GM19467 (cell line): ENCODE results near the gene NOS1AP.

Source experiments
- ATAC-seq: cut with Tn5 transposase; IDR thresholded peaks from one replicate; pipeline ENCODE4 v1.9.1; 2021; ENCODE audit warnings: mild to moderate bottlenecking, moderate library complexity; ENCODE audit not compliant: unreplicated experiment

NOS1AP gene

GRCh38 chr1:162240577-162240976 is 171.1 kb downstream of the NOS1AP start:
- ATAC-seq: no peak

DNA sequence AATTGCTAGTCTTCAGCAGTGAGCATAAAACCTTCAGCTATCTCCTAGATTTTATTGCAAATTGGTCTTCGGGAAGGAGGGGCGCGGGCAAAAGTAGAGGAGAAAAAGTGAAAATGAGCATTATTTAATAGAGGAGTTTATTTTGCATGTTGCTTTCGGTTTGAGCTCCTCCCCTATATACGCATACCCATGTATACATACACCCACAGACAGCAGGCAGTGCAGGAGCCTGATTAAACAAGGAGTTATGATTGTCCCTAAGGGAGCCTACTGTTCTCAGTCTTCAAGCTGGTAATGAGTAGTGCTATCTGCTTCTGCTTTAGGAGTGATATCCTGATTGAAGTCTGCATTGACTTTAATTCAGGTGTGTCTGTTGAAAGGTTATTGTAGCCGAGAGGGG is 173.3 kb downstream of the NOS1AP start:
- no peak for ATAC-seq

DNA sequence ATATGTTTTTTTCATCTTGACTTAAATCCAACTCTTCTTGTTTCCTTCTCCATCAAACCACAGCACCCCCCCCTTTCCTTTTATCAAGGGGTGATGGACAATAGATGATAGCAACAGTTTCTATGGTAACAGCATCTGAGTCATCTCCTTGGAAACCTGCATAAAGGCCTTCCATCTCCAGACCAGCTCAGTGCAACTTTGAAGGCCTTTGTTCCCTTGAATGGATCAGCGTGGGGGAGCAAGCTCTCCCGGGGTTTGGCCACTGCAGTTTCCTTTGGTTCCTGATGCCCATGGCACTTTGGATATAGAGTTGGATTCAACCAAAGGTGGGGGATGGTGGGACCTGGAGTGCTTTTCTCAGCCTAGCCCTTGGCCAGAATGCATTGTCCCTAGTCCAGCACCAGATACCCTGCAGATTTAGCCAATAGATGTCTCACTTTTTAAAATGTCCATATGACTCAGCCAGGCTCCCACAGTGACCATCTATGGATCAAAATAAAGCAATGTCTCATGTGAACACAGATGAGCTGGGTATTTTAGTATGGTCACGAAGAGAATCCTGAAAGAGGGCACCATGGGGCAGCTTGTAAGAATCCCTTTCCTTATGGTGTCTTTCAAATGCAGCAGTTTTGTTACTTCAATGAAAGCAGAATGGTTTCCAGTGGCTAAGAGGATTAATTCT is 179.5 kb downstream of the NOS1AP start:
- ATAC-seq: no peak

- ATAC-seq: no peak
These were observed 180.7 kb downstream of the NOS1AP start for GRCh38 chr1:162250004-162250730.

- no peak for ATAC-seq
These were observed 181.6 kb downstream of the NOS1AP start for GRCh38 chr1:162251102-162251501.

- ATAC-seq: no peak
These were observed 182.7 kb downstream of the NOS1AP start for GRCh38 chr1:162252214-162252613.

GRCh38 chr1:162253790-162254189 is 184.3 kb downstream of the NOS1AP start:
- ATAC-seq: no peak

GRCh38 chr1:162256287-162256686 is 186.8 kb downstream of the NOS1AP start:
- ATAC-seq: no peak

GRCh38 chr1:162258394-162258793 is 188.9 kb downstream of the NOS1AP start:
- ATAC-seq: no peak

DNA sequence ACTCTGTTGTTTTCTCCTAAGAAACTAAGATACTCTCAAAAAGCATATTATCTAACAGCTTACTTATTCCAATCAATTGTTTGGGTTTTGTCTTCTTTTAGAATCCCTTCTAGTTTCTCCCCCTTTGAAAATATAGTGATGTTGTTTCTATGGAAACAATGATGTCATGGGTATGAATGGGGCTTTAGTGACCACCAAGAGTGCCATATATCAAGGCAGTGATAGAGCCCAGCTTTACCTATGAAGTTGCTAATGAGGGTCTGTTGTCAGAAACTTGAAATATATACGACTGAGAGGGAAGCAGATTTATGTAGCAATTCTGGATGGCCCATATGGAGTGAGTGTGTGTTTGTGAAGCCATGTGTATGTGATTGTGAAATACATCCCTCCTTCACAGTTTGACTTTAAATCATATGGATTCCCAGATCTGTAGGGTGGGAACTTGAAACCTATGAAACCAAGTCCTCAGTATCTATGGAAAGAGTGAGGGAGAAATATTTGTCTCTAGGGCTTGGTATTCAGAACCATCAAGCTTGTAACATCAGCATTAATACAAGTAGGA is 190.5 kb downstream of the NOS1AP start:
- no peak for ATAC-seq

DNA sequence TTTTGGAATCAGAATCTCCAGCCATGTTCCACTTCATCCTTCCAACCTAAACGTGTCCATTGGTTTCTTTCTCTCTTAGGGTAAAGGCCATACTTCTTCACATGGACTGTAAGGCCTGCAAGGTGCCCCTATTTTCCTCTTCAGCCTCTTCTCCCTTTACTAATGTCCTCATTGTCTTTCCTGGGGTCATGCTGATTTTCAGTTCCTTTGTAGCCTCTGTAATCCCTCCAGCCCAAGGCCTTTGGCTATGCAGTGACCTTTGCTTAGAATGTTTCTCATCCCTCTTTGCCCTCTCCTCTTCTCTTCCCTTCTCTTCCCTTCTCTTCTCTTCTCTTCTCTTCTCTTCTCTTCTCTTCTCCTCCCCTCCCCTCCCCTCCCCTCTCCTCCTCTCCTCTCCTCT is 194.6 kb downstream of the NOS1AP start:
- no peak for ATAC-seq

DNA sequence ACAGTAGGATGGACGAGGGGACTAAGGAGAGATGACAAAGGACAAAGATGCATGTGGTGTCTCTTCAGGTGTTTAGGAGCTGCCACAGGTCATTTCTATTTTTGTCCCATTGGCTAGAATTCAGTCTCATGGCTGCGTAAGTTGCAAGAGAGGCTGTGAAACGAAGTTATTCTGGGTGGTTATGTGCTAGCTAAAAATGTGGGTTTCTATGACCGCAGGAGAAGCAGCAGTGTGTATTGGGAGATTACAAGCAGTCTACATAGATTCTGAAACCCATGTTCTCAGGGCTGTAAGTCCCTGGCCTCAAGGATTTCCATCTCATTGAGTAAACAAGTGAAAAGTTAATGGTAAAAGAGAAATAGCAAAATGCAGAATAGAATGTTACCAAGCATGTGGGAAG is 196.5 kb downstream of the NOS1AP start:
- ATAC-seq: no peak

GRCh38 chr1:162270016-162270770 is 200.7 kb downstream of the NOS1AP start:
- ATAC-seq: no peak

- no peak for ATAC-seq
These were observed 202.5 kb downstream of the NOS1AP start for GRCh38 chr1:162271972-162272371.

DNA sequence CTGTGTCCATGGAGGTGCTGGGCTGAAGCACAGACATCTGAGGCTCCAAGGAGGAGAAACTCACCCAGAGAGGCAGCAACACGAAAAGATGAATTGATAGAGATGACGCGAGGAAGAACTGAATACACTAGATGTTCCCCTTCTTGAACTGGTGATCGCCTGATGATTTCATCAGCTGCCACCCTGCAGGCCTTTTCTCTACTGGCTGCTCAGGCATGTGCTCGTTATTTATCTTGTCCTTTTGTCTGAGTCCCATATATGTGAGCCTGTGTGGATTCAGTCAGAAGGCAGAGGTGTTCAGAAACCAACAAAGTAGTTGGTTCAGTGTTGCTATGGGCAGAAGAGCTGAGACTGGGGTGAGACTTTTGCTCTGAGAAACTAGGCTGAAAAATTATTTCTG is 202.9 kb downstream of the NOS1AP start:
- ATAC-seq: no peak

GRCh38 chr1:162275622-162276175 is 206.2 kb downstream of the NOS1AP start:
- ATAC-seq: no peak

- ATAC-seq: no peak
These were observed 207.0 kb downstream of the NOS1AP start for GRCh38 chr1:162276493-162276892.

GRCh38 chr1:162279136-162279498 is 209.6 kb downstream of the NOS1AP start:
- ATAC-seq: no peak

DNA sequence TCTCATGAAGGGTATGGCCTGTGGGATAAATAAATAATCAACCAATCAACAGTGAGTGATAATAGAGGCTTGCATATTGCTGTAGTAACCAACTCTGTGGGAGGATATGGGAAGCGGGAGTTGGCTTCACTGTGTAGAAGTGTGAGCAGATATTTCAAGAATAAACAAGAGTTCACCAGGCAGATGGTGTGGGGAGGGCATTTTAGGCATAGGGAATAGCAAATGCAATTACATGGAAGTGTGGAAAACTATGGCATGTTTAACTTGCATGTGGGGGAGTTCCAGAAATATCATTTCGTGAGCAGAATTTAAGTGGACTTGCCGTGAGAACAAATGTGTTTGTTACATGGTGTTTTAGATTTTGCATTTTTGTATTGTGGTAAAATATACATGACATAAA is 211.9 kb downstream of the NOS1AP start:
- ATAC-seq: no peak

DNA sequence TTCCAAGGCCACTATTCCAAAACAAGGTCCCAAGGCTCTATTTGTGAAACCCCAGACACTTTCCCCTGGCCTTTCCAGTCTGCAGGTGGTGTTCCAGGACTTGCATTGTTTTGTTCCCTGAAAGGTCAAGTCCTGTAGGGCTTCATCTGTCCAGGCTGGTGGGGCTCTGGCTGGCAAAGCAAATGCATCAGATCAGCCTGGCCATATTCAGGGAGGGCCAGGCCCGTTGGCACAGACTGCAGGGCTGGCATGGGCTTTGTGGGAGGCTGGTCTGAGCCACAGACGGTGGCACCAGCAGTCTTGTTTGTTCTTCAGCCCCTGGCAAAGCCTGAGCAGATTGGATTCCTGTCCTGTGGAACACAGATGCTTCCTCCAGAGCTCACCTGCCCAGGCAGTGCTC is 214.2 kb downstream of the NOS1AP start:
- no peak for ATAC-seq

- no peak for ATAC-seq
These were observed 214.9 kb downstream of the NOS1AP start for GRCh38 chr1:162284206-162284955.
